Mesenchymal stem cell (in vitro differentiated cells and primary cell): Measurements from ENCODE around the gene PKIG.

Experiments used
- DNase-seq: peaks from one replicate; pipeline ENCODE4 v3.0.0-alpha.2; 2013
- H2AFZ ChIP-seq: one replicate; pipeline ENCODE4 v1.6.1; 2013; ENCODE audit warnings: low read depth, mild to moderate bottlenecking, control low read depth, inconsistent platforms, low read length, moderate library complexity
- H2AK5ac ChIP-seq: 2 replicates; pipeline ENCODE4 v1.6.1; 2013; ENCODE audit warnings: low read length, moderate library complexity, mild to moderate bottlenecking, inconsistent platforms; ENCODE audit not compliant: severe bottlenecking
- H2BK120ac ChIP-seq: one replicate; pipeline ENCODE4 v1.6.1; 2013; ENCODE audit warnings: low read depth, mild to moderate bottlenecking, inconsistent platforms, low read length, moderate library complexity
- H2BK12ac ChIP-seq, 2 experiments: one replicate each; pipeline ENCODE4 v1.6.1; 2013; ENCODE audit warnings: inconsistent platforms in 2 of 2, low read length in 2 of 2, mild to moderate bottlenecking in 2 of 2, moderate library complexity in 2 of 2, control low read depth in 1 of 2
- H2BK15ac ChIP-seq: one replicate; pipeline ENCODE4 v1.6.1; 2013; ENCODE audit warnings: mild to moderate bottlenecking, low read depth, inconsistent platforms; ENCODE audit not compliant: poor library complexity, severe bottlenecking
- H2BK5ac ChIP-seq: 2 replicates; pipeline ENCODE4 v1.6.1; 2013; ENCODE audit warnings: low read depth, mild to moderate bottlenecking, low read length, control low read depth, inconsistent platforms; ENCODE audit not compliant: poor library complexity, severe bottlenecking
- H3K14ac ChIP-seq, 2 experiments: one replicate each; pipeline ENCODE4 v1.6.1; 2013; ENCODE audit warnings: inconsistent platforms in 2 of 2, low read length in 2 of 2, control low read depth in 1 of 2, mild to moderate bottlenecking in 1 of 2, moderate library complexity in 1 of 2
- H3K18ac ChIP-seq, 2 experiments: one replicate each; pipeline ENCODE4 v1.6.1; 2013; ENCODE audit warnings: inconsistent platforms in 2 of 2, low read length in 2 of 2, control low read depth in 1 of 2, low read depth in 1 of 2, mild to moderate bottlenecking in 1 of 2
- H3K23ac ChIP-seq, 2 experiments: one replicate each; pipeline ENCODE4 v1.6.1; 2013; ENCODE audit warnings: inconsistent platforms in 2 of 2, low read length in 2 of 2, mild to moderate bottlenecking in 2 of 2, moderate library complexity in 2 of 2, control low read depth in 1 of 2
- H3K27ac ChIP-seq: 2 replicates; pipeline ENCODE4 v1.5.1; 2013; ENCODE audit warnings: mild to moderate bottlenecking, moderate library complexity, low read length, control low read depth, inconsistent platforms; ENCODE audit not compliant: poor library complexity, severe bottlenecking
- H3K27me3 ChIP-seq, 2 experiments: 2 replicates each; pipeline versions ENCODE4 v1.6.1 to v1.7.0; 2013; ENCODE audit warnings: low read length in 2 of 2, mild to moderate bottlenecking in 2 of 2, moderate library complexity in 2 of 2, control low read depth in 1 of 2, inconsistent platforms in 1 of 2; ENCODE audit not compliant: control insufficient read depth in 1 of 2, insufficient read depth in 1 of 2
- H3K36me3 ChIP-seq, 2 experiments: 2 replicates each; pipeline versions ENCODE4 v1.6.1 to v1.7.0; 2013; ENCODE audit warnings: low read length in 2 of 2, control low read depth in 1 of 2, inconsistent platforms in 1 of 2, low read depth in 1 of 2, mild to moderate bottlenecking in 1 of 2; ENCODE audit not compliant: insufficient read depth in 2 of 2, control insufficient read depth in 1 of 2
- H3K4ac ChIP-seq, 2 experiments: one replicate each; pipeline ENCODE4 v1.6.1; 2013; ENCODE audit warnings: inconsistent platforms in 2 of 2, low read length in 2 of 2, mild to moderate bottlenecking in 2 of 2, moderate library complexity in 2 of 2, control low read depth in 1 of 2, low read depth in 1 of 2
- H3K4me1 ChIP-seq: 2 replicates; pipeline ENCODE4 v1.6.1; 2013; ENCODE audit warnings: low read depth, low read length, control low read depth; ENCODE audit not compliant: control insufficient read depth, insufficient read depth
- H3K4me2 ChIP-seq: 2 replicates; pipeline ENCODE4 v1.6.1; 2013; ENCODE audit warnings: low read length, mild to moderate bottlenecking, inconsistent platforms; ENCODE audit not compliant: poor library complexity, severe bottlenecking
- H3K4me3 ChIP-seq, 2 experiments: 2 replicates each; pipeline versions ENCODE4 v1.5.1 to v1.7.0; 2013; ENCODE audit warnings: low read length in 2 of 2, mild to moderate bottlenecking in 2 of 2, control low read depth in 1 of 2, low read depth in 1 of 2; ENCODE audit not compliant: insufficient read depth in 1 of 2
- H3K79me1 ChIP-seq: replicated peaks from 2 replicates; pipeline ENCODE4 v1.6.1; 2013; ENCODE audit warnings: mild to moderate bottlenecking, control low read depth, low read length, inconsistent platforms; ENCODE audit not compliant: poor library complexity, severe bottlenecking
- H3K9ac ChIP-seq: 2 replicates; pipeline ENCODE4 v1.7.0; 2013; ENCODE audit warnings: mild to moderate bottlenecking, low read length, moderate library complexity
- H3K9me3 ChIP-seq: 2 replicates; pipeline ENCODE4 v1.7.0; 2013; ENCODE audit warnings: mild to moderate bottlenecking, low read length; ENCODE audit not compliant: control insufficient read depth
- H4K8ac ChIP-seq: one replicate; pipeline ENCODE4 v1.6.1; 2013; ENCODE audit warnings: inconsistent platforms, mild to moderate bottlenecking, low read length, moderate library complexity
- H4K91ac ChIP-seq: one replicate; pipeline ENCODE4 v1.6.1; 2013; ENCODE audit warnings: mild to moderate bottlenecking, low read length, inconsistent platforms
- WGBS: methylation state at CpG from one replicate; pipeline ENCODE4 v1.1.7; 2013; ENCODE audit warnings: mixed read lengths; 5-methylcytosine and 5-hydroxymethylcytosine counted together

The PKIG gene

DNA sequence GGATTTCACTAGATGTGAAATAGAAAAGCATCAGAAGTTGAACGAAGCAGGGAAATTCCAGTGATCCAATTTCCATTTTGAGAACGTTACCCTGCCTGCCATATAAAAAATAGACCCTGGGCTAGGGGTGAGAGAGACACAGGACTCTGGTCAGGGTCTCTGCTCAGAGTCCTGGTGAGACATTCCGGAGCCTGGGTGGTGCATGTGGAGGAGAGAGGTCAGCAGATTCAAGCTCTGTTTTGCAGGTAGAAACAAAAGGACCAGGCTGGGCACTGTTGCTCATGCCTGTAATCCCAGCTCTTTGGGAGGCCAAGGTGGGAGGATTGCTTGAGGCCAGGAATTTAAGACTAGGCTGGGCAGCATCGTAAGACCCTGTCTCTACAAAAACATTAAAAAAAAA lies 17.9 kb downstream of the PKIG start:
- Histone ChIP-seq H3K4me2 (no peak overlapping the region), H4K8ac (no peak overlapping the region), H2BK15ac (no peak overlapping the region), H3K23ac (no peak overlapping the region), H3K4ac (no peak overlapping the region), H3K36me3 (peaks cover 0 to 57% of the 10 kb centered on the region in 2 experiments), H2AFZ (no peak overlapping the region), H2BK5ac (no peak overlapping the region), H2AK5ac (no peak overlapping the region), H3K9me3 (no peaks in the 10 kb centered on the region), H3K18ac (no peak overlapping the region), H2BK120ac (no peak overlapping the region), H3K4me1 (peaks cover 4% of the 10 kb centered on the region), H3K4me3 (no peak overlapping the region), H4K91ac (no peak overlapping the region), H2BK12ac (no peak overlapping the region), H3K14ac (no peak overlapping the region), H3K27me3 (no peaks in the 10 kb centered on the region), H3K79me1 (peaks cover 13% of the 10 kb centered on the region), H3K27ac (no peak overlapping the region), H3K9ac (peak overlapping the region; percentile 70)
- no peak for DNase-seq
- 99% methylated on average over 3 of the region's 4 CpGs for WGBS

DNA sequence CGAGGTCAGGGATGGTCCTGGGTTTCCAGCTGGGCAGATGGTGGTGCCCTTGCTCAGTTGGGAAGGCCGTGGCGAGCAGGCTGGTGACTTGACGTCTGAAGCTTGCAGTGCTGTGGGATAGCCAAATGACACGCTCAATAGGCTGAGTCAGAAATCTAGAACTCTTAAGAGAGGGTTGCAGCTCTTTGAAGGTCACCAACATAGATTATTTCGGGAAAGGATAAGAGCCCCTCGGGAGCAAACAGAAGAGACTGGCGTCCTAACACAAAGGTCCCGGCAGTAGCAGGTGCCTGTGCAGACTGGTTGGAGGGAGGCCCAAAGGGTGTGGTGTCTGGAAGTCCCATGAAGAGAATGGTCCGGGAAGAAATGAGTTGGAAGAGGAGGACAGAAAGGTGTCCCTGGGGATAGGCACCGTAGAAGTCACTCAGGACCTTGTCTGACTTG lies 18.4 kb downstream of the PKIG start:
- Histone ChIP-seq H3K27ac (no peak overlapping the region), H3K14ac (peak overlapping the region in 1 of 2 experiments; percentile 82), H3K9ac (peak overlapping the region; percentile 70), H3K4me2 (no peak overlapping the region), H3K23ac (no peak overlapping the region), H3K36me3 (peaks cover 0 to 55% of the 10 kb centered on the region in 2 experiments), H3K79me1 (peaks cover 13% of the 10 kb centered on the region), H3K27me3 (no peaks in the 10 kb centered on the region), H3K9me3 (no peaks in the 10 kb centered on the region), H3K4me3 (peak overlapping the region; percentile 15 to 45), H4K91ac (peak overlapping the region; percentile 95), H3K18ac (peak overlapping the region; percentile 78 to 88), H4K8ac (peak overlapping the region; percentile 82), H2BK12ac (peak overlapping the region; percentile 59 to 91), H2BK5ac (no peak overlapping the region), H2BK15ac (no peak overlapping the region), H2AK5ac (no peak overlapping the region), H2AFZ (no peak overlapping the region), H2BK120ac (peak overlapping the region; percentile 30), H3K4me1 (peaks cover 4% of the 10 kb centered on the region), H3K4ac (peak overlapping the region; percentile 35 to 92)
- WGBS, result 90% methylated on average over 11 of the region's 11 CpGs
- DNase-seq, result no peak

DNA sequence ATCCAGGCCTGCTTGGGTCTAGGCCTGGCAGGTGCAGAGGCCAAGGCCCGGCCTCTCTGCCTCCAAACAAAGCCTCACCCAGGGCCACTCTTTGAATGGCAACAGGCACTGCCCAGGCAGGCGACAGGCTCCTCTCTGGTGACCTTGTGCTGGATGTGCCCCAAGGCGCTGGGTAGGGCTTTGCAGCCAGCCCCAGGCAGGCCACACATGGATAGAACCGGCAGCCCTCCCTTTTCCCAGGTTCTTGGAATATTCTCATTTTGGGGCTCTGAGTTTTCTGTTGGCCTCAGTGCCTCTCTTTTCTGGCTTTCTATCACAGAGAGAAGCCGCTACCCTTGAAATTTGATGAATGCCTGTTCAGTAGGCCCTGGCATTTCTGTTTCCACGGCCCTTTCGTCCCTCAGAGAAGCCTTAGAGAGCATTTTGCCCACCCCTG lies 18.9 kb downstream of the PKIG start:
- H3K9me3 ChIP-seq, result no peaks in the 10 kb centered on the region
- H2BK12ac ChIP-seq, result peak overlapping the region; percentile 59 to 91
- H3K4me2 ChIP-seq, result no peak overlapping the region
- no peak overlapping the region for H2AK5ac ChIP-seq
- H2BK120ac ChIP-seq, result peak overlapping the region; percentile 30
- no peaks in the 10 kb centered on the region for H3K27me3 ChIP-seq
- no peak overlapping the region for H3K23ac ChIP-seq
- DNase-seq, result no peak
- WGBS, result 84% methylated on average over 6 of the region's 7 CpGs
- H4K91ac ChIP-seq, result peak overlapping the region; percentile 95
- H3K4me1 ChIP-seq, result peaks cover 4% of the 10 kb centered on the region
- no peak overlapping the region for H2BK5ac ChIP-seq
- peaks cover 0 to 53% of the 10 kb centered on the region in 2 experiments for H3K36me3 ChIP-seq
- H3K4me3 ChIP-seq, result peak overlapping the region in 1 of 2 experiments; percentile 45
- H3K18ac ChIP-seq, result peak overlapping the region; percentile 78 to 88
- no peak overlapping the region for H2BK15ac ChIP-seq
- peak overlapping the region; percentile 70 for H3K9ac ChIP-seq
- peaks cover 11% of the 10 kb centered on the region for H3K79me1 ChIP-seq
- peak overlapping the region; percentile 35 to 92 for H3K4ac ChIP-seq
- no peak overlapping the region for H2AFZ ChIP-seq
- H3K27ac ChIP-seq, result no peak overlapping the region
- H3K14ac ChIP-seq, result peak overlapping the region in 1 of 2 experiments; percentile 82
- H4K8ac ChIP-seq, result peak overlapping the region; percentile 82

DNA sequence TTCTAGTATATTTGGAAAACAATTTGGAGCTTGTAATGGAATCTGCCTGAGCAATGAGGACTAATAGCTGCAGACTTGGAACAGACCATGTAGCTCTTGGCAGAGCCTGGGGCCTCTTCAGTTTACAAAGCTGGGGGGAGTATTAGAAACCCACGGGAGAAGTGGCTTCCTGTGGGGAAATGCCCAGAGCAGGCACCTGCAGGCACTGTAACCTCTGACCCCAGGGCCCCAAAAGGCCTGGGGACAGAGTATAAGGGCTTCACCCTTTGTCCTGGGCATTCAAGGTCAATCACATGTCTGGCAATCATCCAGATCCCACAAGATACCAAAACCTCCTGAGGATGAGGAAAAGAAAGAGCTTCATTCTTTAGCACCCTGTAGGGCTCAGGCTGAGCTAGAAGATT lies 19.4 kb downstream of the PKIG start:
- Histone ChIP-seq H3K18ac (no peak overlapping the region), H2AFZ (no peak overlapping the region), H2BK120ac (no peak overlapping the region), H3K9ac (peak overlapping the region; percentile 70), H3K4me2 (no peak overlapping the region), H3K9me3 (no peaks in the 10 kb centered on the region), H4K91ac (no peak overlapping the region), H3K14ac (no peak overlapping the region), H2AK5ac (no peak overlapping the region), H3K36me3 (peaks cover 0 to 49% of the 10 kb centered on the region in 2 experiments), H4K8ac (no peak overlapping the region), H3K4ac (no peak overlapping the region), H3K27ac (no peak overlapping the region), H3K27me3 (no peaks in the 10 kb centered on the region), H3K23ac (no peak overlapping the region), H3K4me1 (peaks cover 4% of the 10 kb centered on the region), H3K4me3 (no peak overlapping the region), H2BK15ac (no peak overlapping the region), H2BK12ac (no peak overlapping the region), H2BK5ac (no peak overlapping the region), H3K79me1 (peaks cover 7% of the 10 kb centered on the region)
- peak; percentile 38 for DNase-seq
- 0% methylated on average over 1 of the region's 1 CpG for WGBS
